ENCODE measurements around the gene ZPBP.

The ZPBP gene

GRCh38 chr7:49995681-49996080 lies 97.4 kb downstream of the ZPBP start:
- no peak for TF ChIP-seq CTCF (IDR thresholded peaks at IDR 0.05; ENCODE audit: low read depth, low read length, missing control alignments)
- no peak for DNase-seq (ENCODE audit: extremely low read depth, low read depth)
- H3K4me3 ChIP-seq (replicated peaks; ENCODE audit: low read depth, low read length): no peak overlapping the region

GRCh38 chr7:49986191-49986590 lies 106.9 kb downstream of the ZPBP start:
- no peak for TF ChIP-seq CTCF (IDR thresholded peaks at IDR 0.05; ENCODE audit: low read depth, low read length, missing control alignments)
- no peak for DNase-seq (ENCODE audit: extremely low read depth, low read depth)
- no peak overlapping the region for H3K4me3 ChIP-seq (replicated peaks; ENCODE audit: low read depth, low read length)

- DNase-seq (ENCODE audit: extremely low read depth, low read depth): no peak
These were observed 112.6 kb downstream of the ZPBP start for GRCh38 chr7:49980465-49980864.

GRCh38 chr7:49976238-49976637 lies 116.8 kb downstream of the ZPBP start:
- no peak for TF ChIP-seq CTCF (IDR thresholded peaks at IDR 0.05; ENCODE audit: low read depth, low read length, missing control alignments)
- DNase-seq (ENCODE audit: extremely low read depth, low read depth): no peak
- H3K4me3 ChIP-seq (replicated peaks; ENCODE audit: low read depth, low read length): no peak overlapping the region

More at GRCh38 chr7:49980465-49980864, 112.6 kb downstream of the ZPBP start:
- no peak for TF ChIP-seq CTCF (IDR thresholded peaks at IDR 0.05; ENCODE audit: low read depth, low read length, missing control alignments)
- no peak overlapping the region for H3K4me3 ChIP-seq (replicated peaks; ENCODE audit: low read depth, low read length)

- no peak for TF ChIP-seq CTCF (IDR thresholded peaks at IDR 0.05; ENCODE audit: low read depth, low read length, missing control alignments)
- no peak for DNase-seq (ENCODE audit: extremely low read depth, low read depth)
- H3K4me3 ChIP-seq (replicated peaks; ENCODE audit: low read depth, low read length): no peak overlapping the region
These were observed 119.0 kb downstream of the ZPBP start for GRCh38 chr7:49974035-49974434.

GRCh38 chr7:49937608-49938007 lies 155.4 kb downstream of the ZPBP start:
- DNase-seq (ENCODE audit: extremely low read depth, low read depth): no peak
- no peak overlapping the region for H3K4me3 ChIP-seq (replicated peaks; ENCODE audit: low read depth, low read length)
- no peak for TF ChIP-seq CTCF (IDR thresholded peaks at IDR 0.05; ENCODE audit: low read depth, low read length, missing control alignments)

GRCh38 chr7:49931627-49932026 lies 161.4 kb downstream of the ZPBP start:
- no peak for DNase-seq (ENCODE audit: extremely low read depth, low read depth)
- H3K4me3 ChIP-seq (replicated peaks; ENCODE audit: low read depth, low read length): no peak overlapping the region
- TF ChIP-seq CTCF (IDR thresholded peaks at IDR 0.05; ENCODE audit: low read depth, low read length, missing control alignments): no peak
